K562 (cell line): Measurements from ENCODE around the gene C4orf17. TPM values are rescaled to one million over a fixed set of nuclear protein-coding genes. Genes with fewer than 3 reads are reported as not detected.

Experiments used
- BCLAF1 ChIP-seq, 2 experiments: fragments of 450-650 bp in 1 of 2; IDR thresholded peaks; 2 replicates each; pipeline ENCODE4 v1.6.1; 2011 to 2017; ENCODE audit warnings: low read depth in 2 of 2, antibody characterized with exemption in 1 of 2, borderline replicate concordance in 1 of 2, low read length in 1 of 2, mild to moderate bottlenecking in 1 of 2, mixed read lengths in 1 of 2; ENCODE audit not compliant: control insufficient read depth in 1 of 2
- COPS2 ChIP-seq: fragments of 450-650 bp; conservative IDR thresholded peaks from 2 replicates; pipeline ENCODE4 v1.6.1; 2016; ENCODE audit warnings: mild to moderate bottlenecking, moderate library complexity
- DACH1 ChIP-seq: fragments of 450-650 bp; IDR thresholded peaks from 2 replicates; pipeline ENCODE4 v1.6.1; 2018; ENCODE audit not compliant: partially characterized antibody
- KLF16 ChIP-seq: IDR thresholded peaks from 2 replicates; pipeline ENCODE4 v1.6.1; 2016; ENCODE audit warnings: antibody characterized with exemption
- RBBP5 ChIP-seq: fragments of 200-600 bp; sonication (generic); IDR thresholded peaks from 2 replicates; pipeline ENCODE4 v1.6.1; 2012; ENCODE audit warnings: borderline replicate concordance, mild to moderate bottlenecking, low read length, control low read depth, inconsistent platforms; ENCODE audit not compliant: insufficient read depth, poor library complexity, severe bottlenecking
- SRSF9 ChIP-seq: fragments of 200-400 bp; formaldehyde crosslinking; IDR thresholded peaks from 2 replicates; pipeline ENCODE4 v1.6.1; 2017; ENCODE audit warnings: low read depth, low read length, borderline replicate concordance
- ZNF212 ChIP-seq: fragments of 450-650 bp; formaldehyde crosslinking; IDR thresholded peaks from 2 replicates; pipeline ENCODE4 v1.4.0; 2020; ENCODE audit warnings: mild to moderate bottlenecking
- ZNF347 ChIP-seq: fragments of 450-650 bp; formaldehyde crosslinking; IDR thresholded peaks from 2 replicates; pipeline ENCODE4 v1.4.0; 2020; ENCODE audit warnings: low read depth, mild to moderate bottlenecking, moderate library complexity
- ZNF592 ChIP-seq: fragments of 450-650 bp; IDR thresholded peaks from 2 replicates; pipeline ENCODE4 v1.6.1; 2017; ENCODE audit warnings: antibody characterized with exemption, mild to moderate bottlenecking
- ZNF766 ChIP-seq: fragments of 200-800 bp; sonication (Bioruptor generic); conservative IDR thresholded peaks from 2 replicates; pipeline ENCODE4 v1.6.1; 2016; ENCODE audit warnings: missing genetic modification characterization, missing compliant biosample characterization
- polyA plus RNA-seq, 8 experiments: library from polyadenylated mRNA; depleted of rRNA in 4 of 8; stranded (reverse) in 5 of 8; unstranded in 3 of 8; fragments of >200 nt; fragmentation: Nextera tagmentation in 2 of 8; fragmentation: Illumina TruSeq in 1 of 8; extraction: Ambion mirVana in 2 of 8; extraction: Trizol in 1 of 8; gene quantifications; 2 replicates each; pipeline versions ENCODE4 v1.2.1 to v1.2.3, GENCODE V29; 2011 to 2014; ENCODE audit warnings: inconsistent platforms in 1 of 8, missing spikeins in 1 of 8
- total RNA-seq, 7 experiments: library from RNA; depleted of rRNA in 6 of 7; stranded (reverse); fragments of >200 nt in 6 of 7; fragmentation: Illumina TruSeq in 2 of 7; extraction: Trizol in 2 of 7; gene quantifications; 2 replicates each; pipeline versions ENCODE4 v1.2.1 to v1.2.3, GENCODE V29; 2011 to 2021; ENCODE audit warnings: low replicate concordance in 1 of 7
- TF ChIP-seq, protein P1 (sequence below): conservative IDR thresholded peaks from 2 replicates; pipeline ENCODE4 v1.6.1; 2011; ENCODE audit warnings: low read depth, mild to moderate bottlenecking, low read length; ENCODE audit not compliant: control insufficient read depth
- TF ChIP-seq, protein P2 (sequence below): sonication (generic); formaldehyde crosslinking; IDR thresholded peaks from 2 replicates; pipeline ENCODE4 v1.8.0; 2022; ENCODE audit warnings: missing genetic modification reagents, mild to moderate bottlenecking, borderline replicate concordance
- TF ChIP-seq, protein P3 (sequence below): fragments of 450-650 bp; formaldehyde crosslinking; IDR thresholded peaks from 2 replicates; pipeline ENCODE4 v1.4.0; 2022; ENCODE audit warnings: missing genetic modification characterization

The C4orf17 gene
- total and polyA plus RNA-seq, 9 of the 15 experiments (the other 6 are each of a cell fraction or from before 2014, with no cell fraction given), result not detected

DNA sequence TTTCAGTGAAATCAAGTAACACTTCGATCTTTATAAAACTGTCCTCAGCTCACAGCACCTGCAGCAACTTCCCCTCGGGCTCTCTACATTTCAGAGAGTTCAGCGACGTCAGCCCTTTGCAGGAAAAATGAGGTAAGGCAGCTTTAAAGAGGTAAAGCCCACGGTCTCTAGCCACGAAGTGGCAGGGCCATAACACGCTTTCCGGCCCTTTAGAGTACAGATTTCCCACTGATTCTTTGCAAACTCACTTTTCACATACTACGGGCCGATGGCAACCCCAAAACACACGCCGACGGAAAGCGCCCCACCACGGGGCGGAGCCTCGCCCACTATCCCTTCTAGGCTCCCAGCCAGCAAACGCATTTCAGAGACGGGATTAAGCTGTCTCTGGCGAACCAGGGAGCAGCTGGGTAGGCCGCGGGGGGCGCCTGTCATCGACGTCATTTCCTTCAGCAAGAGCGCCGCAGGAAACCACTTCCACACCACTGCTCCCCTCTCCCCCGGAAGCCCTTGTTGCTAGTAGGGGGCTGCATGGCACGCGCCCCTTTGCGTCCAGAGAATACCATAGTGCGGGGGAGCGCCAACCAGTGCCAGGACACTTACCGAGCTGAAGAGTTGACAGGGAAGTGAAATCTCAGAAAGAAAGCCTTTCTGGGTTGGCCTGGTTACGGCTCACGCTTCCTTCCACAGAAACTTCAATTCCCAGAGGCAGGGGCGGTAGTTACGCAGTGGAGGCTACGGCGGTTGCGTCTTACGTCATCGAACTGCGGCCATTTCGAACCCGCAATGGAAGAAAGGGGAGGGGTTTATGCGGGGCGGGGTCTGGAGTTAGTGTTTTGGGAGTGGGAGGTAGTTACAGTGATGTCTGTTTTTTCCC is 52.7 kb downstream of the C4orf17 start, which contains the start of gene TRMT10A (continued):
- TF ChIP-seq ZNF592, result no peak
- no peak for TF ChIP-seq ZNF347 (CRISPR knock-in tag)
- peak in 1 of 2 experiments; percentile 49; a peak in 1 of 4 replicates for TF ChIP-seq BCLAF1 (IDR thresholded peaks at IDR 0.05; ENCODE audit: borderline replicate concordance in 1 of 2, control insufficient read depth in 1 of 2, low read depth in 2 of 2, low read length in 1 of 2)
- TF ChIP-seq ZNF766, result peak; percentile 85
- TF ChIP-seq RBBP5, result no peak
- no peak for TF ChIP-seq COPS2
- peak; percentile 59 for TF ChIP-seq DACH1
- no peak for TF ChIP-seq SRSF9
- TF ChIP-seq, protein P1, sequence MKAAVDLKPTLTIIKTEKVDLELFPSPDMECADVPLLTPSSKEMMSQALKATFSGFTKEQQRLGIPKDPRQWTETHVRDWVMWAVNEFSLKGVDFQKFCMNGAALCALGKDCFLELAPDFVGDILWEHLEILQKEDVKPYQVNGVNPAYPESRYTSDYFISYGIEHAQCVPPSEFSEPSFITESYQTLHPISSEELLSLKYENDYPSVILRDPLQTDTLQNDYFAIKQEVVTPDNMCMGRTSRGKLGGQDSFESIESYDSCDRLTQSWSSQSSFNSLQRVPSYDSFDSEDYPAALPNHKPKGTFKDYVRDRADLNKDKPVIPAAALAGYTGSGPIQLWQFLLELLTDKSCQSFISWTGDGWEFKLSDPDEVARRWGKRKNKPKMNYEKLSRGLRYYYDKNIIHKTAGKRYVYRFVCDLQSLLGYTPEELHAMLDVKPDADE, result peak; percentile 63
- TF ChIP-seq, protein P2, sequence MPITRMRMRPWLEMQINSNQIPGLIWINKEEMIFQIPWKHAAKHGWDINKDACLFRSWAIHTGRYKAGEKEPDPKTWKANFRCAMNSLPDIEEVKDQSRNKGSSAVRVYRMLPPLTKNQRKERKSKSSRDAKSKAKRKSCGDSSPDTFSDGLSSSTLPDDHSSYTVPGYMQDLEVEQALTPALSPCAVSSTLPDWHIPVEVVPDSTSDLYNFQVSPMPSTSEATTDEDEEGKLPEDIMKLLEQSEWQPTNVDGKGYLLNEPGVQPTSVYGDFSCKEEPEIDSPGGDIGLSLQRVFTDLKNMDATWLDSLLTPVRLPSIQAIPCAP, result no peak
- no peak for TF ChIP-seq KLF16
- no peak for TF ChIP-seq ZNF212 (CRISPR knock-in tag)
- TF ChIP-seq, protein P3, sequence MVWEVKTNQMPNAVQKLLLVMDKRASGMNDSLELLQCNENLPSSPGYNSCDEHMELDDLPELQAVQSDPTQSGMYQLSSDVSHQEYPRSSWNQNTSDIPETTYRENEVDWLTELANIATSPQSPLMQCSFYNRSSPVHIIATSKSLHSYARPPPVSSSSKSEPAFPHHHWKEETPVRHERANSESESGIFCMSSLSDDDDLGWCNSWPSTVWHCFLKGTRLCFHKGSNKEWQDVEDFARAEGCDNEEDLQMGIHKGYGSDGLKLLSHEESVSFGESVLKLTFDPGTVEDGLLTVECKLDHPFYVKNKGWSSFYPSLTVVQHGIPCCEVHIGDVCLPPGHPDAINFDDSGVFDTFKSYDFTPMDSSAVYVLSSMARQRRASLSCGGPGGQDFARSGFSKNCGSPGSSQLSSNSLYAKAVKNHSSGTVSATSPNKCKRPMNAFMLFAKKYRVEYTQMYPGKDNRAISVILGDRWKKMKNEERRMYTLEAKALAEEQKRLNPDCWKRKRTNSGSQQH (CRISPR knock-in tag), result no peak
